HUES48 (cell line): ENCODE data around the gene MLPH.
A peak's percentile ranks its signal among the peaks of the same experiment; 100 is the strongest.

Experiments
- H3K27ac ChIP-seq: one replicate; pipeline ENCODE4 v1.7.0; 2013; ENCODE audit warnings: low read depth, low read length, inconsistent platforms
- H3K27me3 ChIP-seq: 2 replicates; pipeline ENCODE4 v1.6.1; 2013; ENCODE audit warnings: mild to moderate bottlenecking, low read length; ENCODE audit not compliant: control insufficient read depth, insufficient read depth
- H3K36me3 ChIP-seq: 2 replicates; pipeline ENCODE4 v1.6.1; 2013; ENCODE audit warnings: low read length; ENCODE audit not compliant: control insufficient read depth, insufficient read depth
- H3K4me1 ChIP-seq: 2 replicates; pipeline ENCODE4 v1.6.1; 2013; ENCODE audit warnings: mild to moderate bottlenecking, low read length; ENCODE audit not compliant: control insufficient read depth, insufficient read depth
- H3K4me3 ChIP-seq: 2 replicates; pipeline ENCODE4 v1.5.1; 2013; ENCODE audit warnings: mild to moderate bottlenecking, low read depth, low read length
- H3K9ac ChIP-seq: 2 replicates; pipeline ENCODE4 v1.6.1; 2013; ENCODE audit warnings: mild to moderate bottlenecking, low read depth, low read length, moderate library complexity
- H3K9me3 ChIP-seq: 2 replicates; pipeline ENCODE4 v1.6.1; 2013; ENCODE audit warnings: low read length; ENCODE audit not compliant: control insufficient read depth, insufficient read depth

The MLPH gene

GRCh38 chr2:237490795-237491194 is 3.7 kb downstream of the MLPH start:
- Histone ChIP-seq H3K4me3 (peak overlapping the region; percentile 46; the same call in 1 of the 2 replicates), H3K27ac (peak overlapping the region; percentile 81), H3K9me3 (peaks cover 13% of the 10 kb centered on the region), H3K9ac (no peak overlapping the region), H3K4me1 (peaks cover 25% of the 10 kb centered on the region), H3K36me3 (peaks cover 6% of the 10 kb centered on the region; the same call in 1 of the 2 replicates), H3K27me3 (peaks cover 35% of the 10 kb centered on the region)

GRCh38 chr2:237491515-237492118 is 4.6 kb downstream of the MLPH start:
- H3K27ac ChIP-seq: no peak overlapping the region
- H3K4me3 ChIP-seq: no peak overlapping the region
- peaks cover 22% of the 10 kb centered on the region for H3K4me1 ChIP-seq
- H3K36me3 ChIP-seq: peaks cover 6% of the 10 kb centered on the region; the same call in 1 of the 2 replicates
- no peak overlapping the region for H3K9ac ChIP-seq
- H3K9me3 ChIP-seq: peaks cover 13% of the 10 kb centered on the region
- peaks cover 27% of the 10 kb centered on the region for H3K27me3 ChIP-seq

- Histone ChIP-seq H3K4me3 (no peak overlapping the region), H3K27ac (no peak overlapping the region), H3K9me3 (peaks cover 13% of the 10 kb centered on the region), H3K36me3 (peaks cover 6% of the 10 kb centered on the region; the same call in 1 of the 2 replicates), H3K27me3 (peaks cover 20% of the 10 kb centered on the region), H3K9ac (no peak overlapping the region), H3K4me1 (peaks cover 22% of the 10 kb centered on the region)
These were observed 5.3 kb downstream of the MLPH start for GRCh38 chr2:237492137-237492890.

- H3K27ac ChIP-seq: no peak overlapping the region
- no peak overlapping the region for H3K9ac ChIP-seq
- H3K27me3 ChIP-seq: peaks cover 3% of the 10 kb centered on the region; the same call in 1 of the 2 replicates
- no peak overlapping the region for H3K4me3 ChIP-seq
- peaks cover 6% of the 10 kb centered on the region; the same call in 1 of the 2 replicates for H3K36me3 ChIP-seq
- peaks cover 13% of the 10 kb centered on the region for H3K9me3 ChIP-seq
- peaks cover 20% of the 10 kb centered on the region for H3K4me1 ChIP-seq
These were observed 7.0 kb downstream of the MLPH start for GRCh38 chr2:237494066-237494465.

GRCh38 chr2:237495521-237496117 is 8.6 kb downstream of the MLPH start:
- Histone ChIP-seq H3K27ac (no peak overlapping the region), H3K27me3 (no peaks in the 10 kb centered on the region), H3K9ac (no peak overlapping the region), H3K36me3 (peaks cover 6% of the 10 kb centered on the region; the same call in 1 of the 2 replicates), H3K4me3 (no peak overlapping the region), H3K9me3 (peaks cover 13% of the 10 kb centered on the region), H3K4me1 (peaks cover 5% of the 10 kb centered on the region)

- peaks cover 7% of the 10 kb centered on the region for H3K9me3 ChIP-seq
- H3K27ac ChIP-seq: no peak overlapping the region
- no peak overlapping the region for H3K9ac ChIP-seq
- H3K4me1 ChIP-seq: peaks cover 7% of the 10 kb centered on the region
- H3K36me3 ChIP-seq: peaks cover 6% of the 10 kb centered on the region; the same call in 1 of the 2 replicates
- H3K4me3 ChIP-seq: no peak overlapping the region
- no peaks in the 10 kb centered on the region for H3K27me3 ChIP-seq
These were observed 9.4 kb downstream of the MLPH start for GRCh38 chr2:237496428-237496827.

- Histone ChIP-seq H3K9ac (no peak overlapping the region), H3K4me1 (peaks cover 7% of the 10 kb centered on the region), H3K27ac (no peak overlapping the region), H3K27me3 (no peaks in the 10 kb centered on the region), H3K36me3 (peaks cover 6% of the 10 kb centered on the region; the same call in 1 of the 2 replicates), H3K4me3 (no peak overlapping the region), H3K9me3 (no peaks in the 10 kb centered on the region)
These were observed 10.2 kb downstream of the MLPH start for GRCh38 chr2:237497009-237497837.

- Histone ChIP-seq H3K4me1 (peaks cover 7% of the 10 kb centered on the region), H3K27me3 (no peaks in the 10 kb centered on the region), H3K27ac (no peak overlapping the region), H3K36me3 (peaks cover 6% of the 10 kb centered on the region; the same call in 1 of the 2 replicates), H3K9me3 (no peaks in the 10 kb centered on the region), H3K4me3 (no peak overlapping the region), H3K9ac (no peak overlapping the region)
These were observed 10.8 kb downstream of the MLPH start for GRCh38 chr2:237497838-237498186.

GRCh38 chr2:237498341-237498740 is 11.3 kb downstream of the MLPH start:
- Histone ChIP-seq H3K27me3 (no peaks in the 10 kb centered on the region), H3K9ac (no peak overlapping the region), H3K9me3 (no peaks in the 10 kb centered on the region), H3K4me3 (no peak overlapping the region), H3K36me3 (peaks cover 5% of the 10 kb centered on the region; the same call in 1 of the 2 replicates), H3K4me1 (peaks cover 7% of the 10 kb centered on the region), H3K27ac (no peak overlapping the region)

GRCh38 chr2:237500681-237501424 is 13.8 kb downstream of the MLPH start:
- no peaks in the 10 kb centered on the region for H3K27me3 ChIP-seq
- H3K4me3 ChIP-seq: no peak overlapping the region
- H3K27ac ChIP-seq: peak overlapping the region; percentile 83
- peaks cover 7% of the 10 kb centered on the region for H3K4me1 ChIP-seq
- H3K36me3 ChIP-seq: no peaks in the 10 kb centered on the region
- no peaks in the 10 kb centered on the region for H3K9me3 ChIP-seq
- H3K9ac ChIP-seq: no peak overlapping the region
